Astrocyte (in vitro differentiated cells and primary cell): ENCODE measurements around the gene TJAP1. TPM values are rescaled to one million over a fixed set of nuclear protein-coding genes. Genes with fewer than 3 reads are reported as not detected.

Experiments
- DNase-seq: peaks from one replicate; pipeline ENCODE4 v3.0.0-alpha.2; 2010; ENCODE audit warnings: low read depth
- FAIRE-seq: peaks from 2 replicates; lab custom pipeline; 2011; peaks lifted over from hg19 to GRCh38; lab: Jason Lieb, UNC
- H2AFZ ChIP-seq: 2 replicates; pipeline ENCODE4 v1.6.0; 2012; ENCODE audit warnings: low read depth, low read length, inconsistent platforms
- H3K27ac ChIP-seq: 2 replicates; pipeline ENCODE4 v1.5.1; 2011; ENCODE audit warnings: low read depth, low read length, inconsistent platforms
- H3K27me3 ChIP-seq: 2 replicates; pipeline ENCODE4 v1.6.0; 2011; ENCODE audit warnings: low read length, inconsistent platforms; ENCODE audit not compliant: insufficient read depth
- H3K36me3 ChIP-seq: 2 replicates; pipeline ENCODE4 v1.5.1; 2011; ENCODE audit warnings: low read length, inconsistent platforms; ENCODE audit not compliant: insufficient read depth
- H3K4me1 ChIP-seq: 2 replicates; pipeline ENCODE4 v1.5.1; 2011; ENCODE audit warnings: low read length, inconsistent platforms; ENCODE audit not compliant: insufficient read depth
- H3K4me2 ChIP-seq: 2 replicates; pipeline ENCODE4 v1.6.0; 2012; ENCODE audit warnings: low read length, inconsistent platforms
- H3K4me3 ChIP-seq: 2 replicates; pipeline ENCODE4 v1.5.1; 2011; ENCODE audit warnings: low read depth, mild to moderate bottlenecking, low read length, inconsistent platforms; ENCODE audit not compliant: insufficient read depth
- H3K79me2 ChIP-seq: 2 replicates; pipeline ENCODE4 v1.6.0; 2012; ENCODE audit warnings: mild to moderate bottlenecking, low read length, inconsistent platforms; ENCODE audit not compliant: insufficient read depth
- H3K9ac ChIP-seq: 2 replicates; pipeline ENCODE4 v1.6.0; 2012; ENCODE audit warnings: mild to moderate bottlenecking, low read length, inconsistent platforms
- H3K9me3 ChIP-seq: 2 replicates; pipeline ENCODE4 v1.5.1; 2012; ENCODE audit warnings: low read depth, mild to moderate bottlenecking, low read length, inconsistent platforms; ENCODE audit not compliant: insufficient read depth
- H4K20me1 ChIP-seq: 2 replicates; pipeline ENCODE4 v1.6.0; 2012; ENCODE audit warnings: low read length, inconsistent platforms; ENCODE audit not compliant: insufficient read depth
- H3K27ac Mint-ChIP-seq: one replicate; pipeline ENCODE4 v1.8.0; 2021; ENCODE audit warnings: mild to moderate bottlenecking, mixed read lengths; ENCODE audit not compliant: unreplicated experiment
- H3K27me3 Mint-ChIP-seq: one replicate; pipeline ENCODE4 v1.8.0; 2021; ENCODE audit warnings: low read depth, mixed read lengths; ENCODE audit not compliant: unreplicated experiment
- H3K36me3 Mint-ChIP-seq: one replicate; pipeline ENCODE4 v1.8.0; 2021; ENCODE audit warnings: low read depth, mixed read lengths; ENCODE audit not compliant: unreplicated experiment
- H3K4me1 Mint-ChIP-seq: one replicate; pipeline ENCODE4 v1.8.0; 2021; ENCODE audit warnings: low read depth, mixed read lengths; ENCODE audit not compliant: unreplicated experiment
- H3K4me3 Mint-ChIP-seq: one replicate; pipeline ENCODE4 v1.8.0; 2021; ENCODE audit warnings: mild to moderate bottlenecking, moderate library complexity, mixed read lengths; ENCODE audit not compliant: unreplicated experiment
- H3K9me3 Mint-ChIP-seq: one replicate; pipeline ENCODE4 v1.8.0; 2021; ENCODE audit warnings: mild to moderate bottlenecking, mixed read lengths; ENCODE audit not compliant: unreplicated experiment
- CTCF ChIP-seq: IDR thresholded peaks from 2 replicates; pipeline ENCODE4 v1.5.1; 2011; ENCODE audit warnings: low read depth, mild to moderate bottlenecking, inconsistent platforms, low read length, moderate library complexity; ENCODE audit not compliant: insufficient read depth
- EZH2 ChIP-seq: IDR thresholded peaks from 2 replicates; pipeline ENCODE4 v1.6.1; 2012; ENCODE audit warnings: mild to moderate bottlenecking, low read length, inconsistent platforms; ENCODE audit not compliant: insufficient read depth
- total RNA-seq: library from RNA; stranded (reverse); gene quantifications from 2 replicates; pipeline ENCODE4 v1.2.1, GENCODE V29; 2021

TJAP1 gene
- total RNA-seq, 1 donor from 2014 or later: 26.6 TPM

- no peaks in the 10 kb centered on the region for H3K9me3 Mint-ChIP-seq
- Histone ChIP-seq H4K20me1 (peaks cover 6% of the 10 kb centered on the region), H3K36me3 (peaks cover 9% of the 10 kb centered on the region), H3K79me2 (no peaks in the 10 kb centered on the region), H3K27me3 (no peaks in the 10 kb centered on the region), H2AFZ (no peak overlapping the region), H3K9me3 (no peaks in the 10 kb centered on the region), H3K27ac (no peak overlapping the region), H3K4me2 (no peak overlapping the region), H3K4me1 (no peaks in the 10 kb centered on the region), H3K9ac (no peak overlapping the region), H3K4me3 (no peak overlapping the region)
- FAIRE-seq: no peak
- H3K36me3 Mint-ChIP-seq: peaks cover 35% of the 10 kb centered on the region
- TF ChIP-seq EZH2: no peak
- TF ChIP-seq CTCF: no peak
- no peaks in the 10 kb centered on the region for H3K4me1 Mint-ChIP-seq
- no peak overlapping the region for H3K27ac Mint-ChIP-seq
- H3K4me3 Mint-ChIP-seq: no peak overlapping the region
- peaks cover 5% of the 10 kb centered on the region for H3K27me3 Mint-ChIP-seq
- no peak for DNase-seq
Observed at GRCh38 chr6:43448916-43449315, 28.5 kb upstream of the TJAP1 start.

GRCh38 chr6:43450699-43451131 is 26.7 kb upstream of the TJAP1 start:
- Histone ChIP-seq H3K27me3 (peaks cover 1% of the 10 kb centered on the region), H3K4me1 (no peaks in the 10 kb centered on the region), H3K36me3 (peaks cover 5% of the 10 kb centered on the region), H4K20me1 (peaks cover 12% of the 10 kb centered on the region), H3K9me3 (no peaks in the 10 kb centered on the region), H3K79me2 (no peaks in the 10 kb centered on the region), H3K4me3 (no peak overlapping the region), H2AFZ (no peak overlapping the region), H3K27ac (no peak overlapping the region), H3K9ac (no peak overlapping the region), H3K4me2 (no peak overlapping the region)
- H3K4me1 Mint-ChIP-seq: no peaks in the 10 kb centered on the region
- no peak for DNase-seq
- H3K27me3 Mint-ChIP-seq: peaks cover 7% of the 10 kb centered on the region
- H3K9me3 Mint-ChIP-seq: no peaks in the 10 kb centered on the region
- TF ChIP-seq CTCF (no peak), EZH2 (no peak)
- H3K27ac Mint-ChIP-seq: no peak overlapping the region
- peaks cover 25% of the 10 kb centered on the region for H3K36me3 Mint-ChIP-seq
- FAIRE-seq: no peak
- no peak overlapping the region for H3K4me3 Mint-ChIP-seq

- H3K4me1 Mint-ChIP-seq: no peaks in the 10 kb centered on the region
- no peak overlapping the region for H3K9ac ChIP-seq
- H3K4me3 ChIP-seq: no peak overlapping the region
- peaks cover 23% of the 10 kb centered on the region for H3K36me3 Mint-ChIP-seq
- peaks cover 14% of the 10 kb centered on the region for H3K27me3 Mint-ChIP-seq
- no peak for FAIRE-seq
- H3K9me3 Mint-ChIP-seq: no peaks in the 10 kb centered on the region
- H3K36me3 ChIP-seq: peaks cover 5% of the 10 kb centered on the region
- H3K27ac Mint-ChIP-seq: no peak overlapping the region
- peaks cover 8% of the 10 kb centered on the region for H3K27me3 ChIP-seq
- H4K20me1 ChIP-seq: peaks cover 12% of the 10 kb centered on the region
- H3K9me3 ChIP-seq: peaks cover 2% of the 10 kb centered on the region
- no peak overlapping the region for H3K4me2 ChIP-seq
- no peaks in the 10 kb centered on the region for H3K79me2 ChIP-seq
- H3K4me1 ChIP-seq: no peaks in the 10 kb centered on the region
- no peak overlapping the region for H3K4me3 Mint-ChIP-seq
- TF ChIP-seq CTCF (no peak), EZH2 (no peak)
- no peak for DNase-seq
- no peak overlapping the region for H2AFZ ChIP-seq
- H3K27ac ChIP-seq: no peak overlapping the region
Observed at GRCh38 chr6:43451348-43451747, 26.0 kb upstream of the TJAP1 start.
